ENCODE data around the gene ZNF573.

The ZNF573 gene

DNA sequence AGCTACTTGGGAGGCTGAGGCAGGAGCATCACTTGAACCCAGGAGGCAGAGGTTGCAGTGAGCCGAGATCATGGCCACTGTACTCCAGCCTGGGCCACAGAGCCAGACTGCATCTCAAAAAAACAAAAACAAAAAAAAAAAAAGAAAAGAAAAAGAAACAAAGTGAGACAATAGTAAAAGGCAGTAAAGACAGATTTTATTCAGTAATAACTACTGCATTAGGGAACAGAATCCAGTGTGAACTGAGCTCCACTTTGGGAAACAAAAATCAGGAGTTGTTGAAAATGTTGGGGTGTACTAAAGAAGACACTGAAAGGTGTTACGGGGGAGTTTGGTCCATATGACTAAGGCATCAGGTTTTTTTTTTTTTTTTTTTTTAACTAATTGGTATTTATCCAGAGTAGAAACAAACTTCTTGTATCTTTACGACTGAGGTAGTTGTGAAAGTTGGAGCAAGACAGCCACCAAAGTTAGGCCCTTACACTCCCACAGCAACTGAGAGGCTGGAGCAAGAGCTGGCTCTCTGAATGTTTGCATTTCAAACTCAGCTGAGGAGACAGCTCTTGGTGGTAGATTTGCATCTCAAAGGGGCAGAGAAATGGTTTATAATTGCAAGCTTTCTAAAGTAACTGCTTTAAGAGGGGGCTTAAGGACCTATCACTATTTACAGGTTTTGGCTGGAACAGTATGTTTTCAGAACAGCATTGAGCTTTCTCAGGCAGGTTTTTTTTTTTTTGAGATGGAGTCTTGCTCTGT lies 84.1 kb downstream of the ZNF573 start:
- no peak for DNase-seq (ENCODE audit: low spot score)

DNA sequence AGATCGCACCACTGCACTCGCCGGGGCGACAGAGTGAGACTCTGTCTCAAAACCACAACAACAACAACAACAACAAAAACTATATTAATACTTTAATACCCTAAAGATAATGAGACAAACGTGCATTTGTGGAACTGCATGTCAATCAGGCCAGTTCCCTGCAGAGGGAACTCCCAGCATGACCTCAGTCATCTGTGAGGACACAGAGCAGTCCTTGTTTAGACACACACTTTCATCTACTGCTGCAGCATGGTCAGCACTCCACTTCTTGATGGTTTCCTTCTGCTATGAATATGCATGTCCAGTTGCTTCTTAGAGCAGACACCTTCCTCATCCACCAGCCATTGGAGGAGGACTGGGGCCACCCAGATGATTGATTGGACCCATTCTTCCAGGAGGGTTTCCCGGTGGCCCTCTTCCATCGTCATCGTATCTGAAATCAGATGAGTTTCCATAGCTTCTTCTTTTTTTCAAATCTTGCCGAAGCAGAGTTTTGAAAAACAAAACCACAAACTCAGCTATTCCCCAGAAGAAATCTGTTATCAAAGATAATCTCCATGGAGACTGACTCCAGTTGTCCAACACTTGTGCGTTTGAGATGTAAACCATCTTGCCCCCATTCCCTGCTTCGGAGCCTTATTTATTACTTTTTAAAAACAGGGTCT lies 86.3 kb downstream of the ZNF573 start:
- DNase-seq (ENCODE audit: low spot score): no peak

DNA sequence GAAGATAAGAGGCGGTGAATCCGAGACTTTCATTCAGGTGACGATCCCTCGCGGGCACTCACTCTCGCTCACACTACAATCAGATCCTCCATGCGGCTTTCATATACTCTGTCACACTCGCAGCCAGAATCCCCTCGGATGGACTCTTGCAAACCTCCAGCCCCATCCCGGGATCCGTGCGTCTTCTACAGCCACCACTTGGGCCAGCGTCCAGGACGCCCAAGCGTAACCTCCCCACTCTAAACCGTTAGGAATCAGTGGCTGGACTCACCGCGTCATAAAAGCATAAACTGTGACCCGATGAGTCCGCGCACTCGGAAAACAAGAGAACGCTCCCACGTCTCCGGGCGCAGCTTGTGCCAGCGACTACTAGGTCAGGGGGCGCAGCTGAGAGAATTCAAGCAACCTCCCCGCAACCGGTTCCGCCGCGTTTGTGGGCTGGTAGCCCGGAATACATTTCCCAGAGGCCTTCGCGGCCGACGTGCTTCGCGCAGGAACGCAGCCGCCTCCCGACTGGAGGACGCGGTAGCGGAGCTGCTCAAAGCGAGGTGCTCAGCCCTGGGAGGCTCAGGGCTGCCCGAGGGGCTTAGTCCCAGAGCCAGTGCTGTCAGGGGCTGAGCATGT lies 87.4 kb downstream of the ZNF573 start:
- peak; percentile 91 for DNase-seq (ENCODE audit: low spot score)
